ENCODE data around the gene CDKN2B.

Gene CDKN2B

GRCh38 chr9:22036866-22037626 is 27.9 kb upstream of the CDKN2B start:
- peak overlapping the region; percentile 87 for H3K27ac ChIP-seq (ENCODE audit: poor library complexity, severe bottlenecking)
- TF ChIP-seq CTCF (IDR thresholded peaks at IDR 0.05; ENCODE audit: poor library complexity, severe bottlenecking) = no peak
- no peaks in the 10 kb centered on the region for H3K27me3 ChIP-seq (ENCODE audit: insufficient read depth, poor library complexity, severe bottlenecking)
- H3K4me3 ChIP-seq (ENCODE audit: severe bottlenecking) = no peak overlapping the region
- H3K9me3 ChIP-seq (ENCODE audit: severe bottlenecking) = no peaks in the 10 kb centered on the region
- ATAC-seq (ENCODE audit: low read depth) (peak; percentile 75), DNase-seq (ENCODE audit: low spot score) (no peak)
- H3K36me3 ChIP-seq (ENCODE audit: low read depth) = peaks cover 5% of the 10 kb centered on the region
- H3K4me1 ChIP-seq (ENCODE audit: insufficient read depth, poor library complexity, severe bottlenecking) = peaks cover 80% of the 10 kb centered on the region

- Histone ChIP-seq H3K27me3 (ENCODE audit: insufficient read depth, poor library complexity, severe bottlenecking) (no peaks in the 10 kb centered on the region), H3K4me3 (ENCODE audit: severe bottlenecking) (no peak overlapping the region), H3K4me1 (ENCODE audit: insufficient read depth, poor library complexity, severe bottlenecking) (peaks cover 75% of the 10 kb centered on the region), H3K27ac (ENCODE audit: poor library complexity, severe bottlenecking) (peak overlapping the region; percentile 87), H3K36me3 (ENCODE audit: low read depth) (peaks cover 10% of the 10 kb centered on the region), H3K9me3 (ENCODE audit: severe bottlenecking) (no peaks in the 10 kb centered on the region)
- ATAC-seq (ENCODE audit: low read depth) (no peak), DNase-seq (ENCODE audit: low spot score) (no peak)
- TF ChIP-seq CTCF (IDR thresholded peaks at IDR 0.05; ENCODE audit: poor library complexity, severe bottlenecking) = no peak
Observed at GRCh38 chr9:22035591-22036011, 26.5 kb upstream of the CDKN2B start.

GRCh38 chr9:22033012-22033630 is 24.0 kb upstream of the CDKN2B start:
- DNase-seq (ENCODE audit: low spot score) (no peak), ATAC-seq (ENCODE audit: low read depth) (peak; percentile 15; the same call in 2 of the 3 replicates)
- Histone ChIP-seq H3K4me3 (ENCODE audit: severe bottlenecking) (no peak overlapping the region), H3K27ac (ENCODE audit: poor library complexity, severe bottlenecking) (peak overlapping the region; percentile 16), H3K27me3 (ENCODE audit: insufficient read depth, poor library complexity, severe bottlenecking) (no peaks in the 10 kb centered on the region), H3K9me3 (ENCODE audit: severe bottlenecking) (no peaks in the 10 kb centered on the region), H3K36me3 (ENCODE audit: low read depth) (peaks cover 11% of the 10 kb centered on the region), H3K4me1 (ENCODE audit: insufficient read depth, poor library complexity, severe bottlenecking) (peaks cover 64% of the 10 kb centered on the region)
- TF ChIP-seq CTCF (IDR thresholded peaks at IDR 0.05; ENCODE audit: poor library complexity, severe bottlenecking) = no peak

- H3K27me3 ChIP-seq (ENCODE audit: insufficient read depth, poor library complexity, severe bottlenecking) = no peaks in the 10 kb centered on the region
- peaks cover 51% of the 10 kb centered on the region for H3K4me1 ChIP-seq (ENCODE audit: insufficient read depth, poor library complexity, severe bottlenecking)
- ATAC-seq (ENCODE audit: low read depth) (no peak), DNase-seq (ENCODE audit: low spot score) (no peak)
- no peak for TF ChIP-seq CTCF (IDR thresholded peaks at IDR 0.05; ENCODE audit: poor library complexity, severe bottlenecking)
- H3K27ac ChIP-seq (ENCODE audit: poor library complexity, severe bottlenecking) = peak overlapping the region; percentile 16
- peaks cover 11% of the 10 kb centered on the region for H3K36me3 ChIP-seq (ENCODE audit: low read depth)
- H3K9me3 ChIP-seq (ENCODE audit: severe bottlenecking) = no peaks in the 10 kb centered on the region
- no peak overlapping the region for H3K4me3 ChIP-seq (ENCODE audit: severe bottlenecking)
Observed at GRCh38 chr9:22031655-22032411, 22.7 kb upstream of the CDKN2B start.
